GM12878 (cell line): ENCODE measurements around the gene LORICRIN.

Source experiments
- BCL3 ChIP-seq: IDR thresholded peaks from 2 replicates; pipeline ENCODE4 v1.6.1; 2011; ENCODE audit warnings: borderline replicate concordance, low read depth, mild to moderate bottlenecking, moderate library complexity, low read length; ENCODE audit not compliant: insufficient read depth, poor library complexity, severe bottlenecking
- E4F1 ChIP-seq: fragments of 450-650 bp; IDR thresholded peaks from 2 replicates; pipeline ENCODE4 v1.6.1; 2018; ENCODE audit warnings: borderline replicate concordance, mild to moderate bottlenecking; ENCODE audit not compliant: partially characterized antibody
- HDAC2 ChIP-seq: fragments of 200-600 bp; sonication (generic); IDR thresholded peaks from 2 replicates; pipeline ENCODE4 v1.6.1; 2017
- HDGF ChIP-seq: fragments of 450-650 bp; IDR thresholded peaks from 2 replicates; pipeline ENCODE4 v1.6.1; 2016; ENCODE audit warnings: antibody characterized with exemption
- SKIL ChIP-seq: fragments of 450-650 bp; IDR thresholded peaks from 2 replicates; pipeline ENCODE4 v1.6.1; 2017; ENCODE audit warnings: mild to moderate bottlenecking, low read depth, inconsistent platforms; ENCODE audit not compliant: poor library complexity, severe bottlenecking
- USF1 ChIP-seq: IDR thresholded peaks from 2 replicates; pipeline ENCODE4 v1.6.1; 2011; ENCODE audit warnings: borderline replicate concordance, low read depth, mild to moderate bottlenecking, moderate library complexity, mixed read lengths, low read length; ENCODE audit not compliant: insufficient read depth; ENCODE audit errors: extremely low read length

GRCh38 chr1:153293480-153293775 lies 33.9 kb downstream of the LORICRIN start:
- TF ChIP-seq HDGF: no peak
- TF ChIP-seq BCL3: no peak
- TF ChIP-seq E4F1: no peak
- TF ChIP-seq SKIL: no peak
- no peak for TF ChIP-seq USF1
- TF ChIP-seq HDAC2: no peak
